HG03521 (cell line): ENCODE measurements around the gene DTNB.

ENCODE experiments used
- ATAC-seq: cut with Tn5 transposase; IDR thresholded peaks from one replicate; pipeline ENCODE4 v1.9.1; 2021; ENCODE audit warnings: mild to moderate bottlenecking, moderate library complexity; ENCODE audit not compliant: unreplicated experiment

The DTNB gene

DNA sequence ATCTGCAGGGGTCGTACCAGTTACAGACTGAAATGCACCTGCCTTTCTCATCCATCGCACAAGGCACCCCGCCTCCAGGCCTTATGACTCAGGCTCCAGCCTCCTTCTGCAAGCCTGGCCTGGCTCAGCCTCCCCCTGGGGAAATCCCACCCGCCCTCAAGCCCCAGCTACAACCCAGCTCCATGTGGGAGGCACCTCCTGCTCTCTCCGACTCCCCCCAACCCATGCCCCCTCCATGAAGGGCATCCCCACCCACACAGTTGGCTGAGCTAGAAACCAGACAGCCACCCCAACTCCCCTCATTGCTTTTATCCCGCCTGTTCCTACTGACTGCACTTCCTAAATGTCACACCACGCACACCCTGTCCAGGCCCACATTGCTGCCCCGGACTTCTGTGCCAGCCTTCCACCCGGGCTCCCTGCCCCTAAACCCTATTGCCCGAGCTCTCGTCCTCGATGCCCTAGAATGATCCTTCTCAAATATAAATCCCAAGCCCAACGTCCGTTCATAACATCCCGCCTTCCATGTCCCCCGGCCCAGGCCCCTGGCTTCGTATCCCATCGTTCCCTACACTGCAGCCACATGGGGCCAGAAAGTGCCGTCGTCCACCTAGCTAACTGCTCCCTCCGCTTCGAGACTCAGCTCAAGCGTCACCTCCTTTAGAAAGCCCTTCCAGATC lies 341.6 kb downstream of the DTNB start:
- no peak for ATAC-seq

- ATAC-seq: no peak
Observed at GRCh38 chr2:25330937-25331336, 342.4 kb downstream of the DTNB start.

GRCh38 chr2:25330273-25330672 lies 343.1 kb downstream of the DTNB start:
- no peak for ATAC-seq

GRCh38 chr2:25328152-25329085 lies 345.0 kb downstream of the DTNB start:
- ATAC-seq: no peak
